HG02938 (cell line): ENCODE measurements around the gene MED27.
"Not testable (repeated sequence)": the region's sequence is repeated elsewhere in the genome, so short reads cannot be mapped to it uniquely, and the experiment has no call there.

Experiments used
- ATAC-seq: cut with Tn5 transposase; IDR thresholded peaks from one replicate; pipeline ENCODE4 v1.9.1; 2021; ENCODE audit warnings: mild to moderate bottlenecking, moderate library complexity; ENCODE audit not compliant: unreplicated experiment

The MED27 gene

GRCh38 chr9:132077881-132078698, 1.6 kb downstream of the MED27 start:
- no peak for ATAC-seq

GRCh38 chr9:132075853-132076252, 3.8 kb downstream of the MED27 start:
- ATAC-seq, result no peak

- ATAC-seq, result no peak
These were observed 4.9 kb downstream of the MED27 start for GRCh38 chr9:132074736-132075135.

- no peak for ATAC-seq
These were observed 7.7 kb downstream of the MED27 start for GRCh38 chr9:132071847-132072507.

GRCh38 chr9:132069046-132069898, 10.4 kb downstream of the MED27 start:
- no peak for ATAC-seq

- ATAC-seq, result no peak
These were observed 11.1 kb downstream of the MED27 start for GRCh38 chr9:132068605-132069004.

- ATAC-seq, result no peak
These were observed 13.2 kb downstream of the MED27 start for GRCh38 chr9:132066511-132066910.

- ATAC-seq, result no peak
These were observed 13.6 kb downstream of the MED27 start for GRCh38 chr9:132066057-132066456.

- ATAC-seq, result no peak
These were observed 16.4 kb downstream of the MED27 start for GRCh38 chr9:132063281-132063680.

GRCh38 chr9:132062806-132063205, 16.9 kb downstream of the MED27 start:
- ATAC-seq, result no peak

- ATAC-seq, result no peak
These were observed 18.1 kb downstream of the MED27 start for GRCh38 chr9:132061526-132061925.

GRCh38 chr9:132059361-132059760, 20.3 kb downstream of the MED27 start:
- no peak for ATAC-seq

- not testable (repeated sequence) for ATAC-seq
These were observed 21.4 kb downstream of the MED27 start for GRCh38 chr9:132058226-132058625.

GRCh38 chr9:132056717-132057560, 22.7 kb downstream of the MED27 start:
- no peak for ATAC-seq

- ATAC-seq, result no peak
These were observed 23.9 kb downstream of the MED27 start for GRCh38 chr9:132055756-132056155.

- ATAC-seq, result no peak
These were observed 25.6 kb downstream of the MED27 start for GRCh38 chr9:132054024-132054423.

GRCh38 chr9:132049900-132050299, 29.8 kb downstream of the MED27 start:
- ATAC-seq, result no peak

GRCh38 chr9:132049323-132049882, 30.3 kb downstream of the MED27 start:
- no peak for ATAC-seq

GRCh38 chr9:132048201-132048600, 31.5 kb downstream of the MED27 start:
- no peak for ATAC-seq

- ATAC-seq, result no peak
These were observed 33.2 kb downstream of the MED27 start for GRCh38 chr9:132046456-132046855.
